Endothelial cell of umbilical vein (primary cell): ENCODE measurements around the gene LRRC8C.

ENCODE experiments used
- CTCF ChIP-seq, 2 donors: IDR thresholded peaks; 1 replicate in 1 of 2; 2 replicates in 1 of 2; pipeline ENCODE4 v1.5.1; 2011; ENCODE audit warnings: low read length in 2 of 2, mild to moderate bottlenecking in 2 of 2, moderate library complexity in 2 of 2, control low read depth in 1 of 2, inconsistent platforms in 1 of 2, low read depth in 1 of 2; ENCODE audit not compliant: insufficient read depth in 1 of 2; ENCODE audit errors: extremely low read depth in 1 of 2
- FOS ChIP-seq: IDR thresholded peaks from 2 replicates; pipeline ENCODE4 v1.6.1; 2011; ENCODE audit warnings: mild to moderate bottlenecking, low read length, moderate library complexity, borderline replicate concordance; ENCODE audit not compliant: insufficient read depth
- POLR2AphosphoS5 ChIP-seq: IDR thresholded peaks from 2 replicates; pipeline ENCODE4 v1.6.1; 2012; ENCODE audit warnings: low read depth, mild to moderate bottlenecking, control low read depth, low read length, moderate library complexity; ENCODE audit not compliant: insufficient read depth

GRCh38 chr1:89632657-89633247 is at the start of gene LRRC8C:
- peak; percentile 18 to 69 for TF ChIP-seq CTCF (IDR thresholded peaks at IDR 0.05; ENCODE audit: extremely low read depth in 1 of 2, insufficient read depth in 1 of 2, low read depth in 1 of 2, low read length in 2 of 2)
- TF ChIP-seq POLR2AphosphoS5, result peak; percentile 82
- no peak for TF ChIP-seq FOS
